Panc1 (cell line): ENCODE measurements around the gene MAGEA2.

Experiments used
- CTCF ChIP-seq: fragments of 450-650 bp; IDR thresholded peaks from 2 replicates; pipeline ENCODE4 v1.5.1; 2017; ENCODE audit warnings: mild to moderate bottlenecking
- POLR2AphosphoS5 ChIP-seq: IDR thresholded peaks from 2 replicates; pipeline ENCODE4 v1.6.1; 2012; ENCODE audit warnings: mild to moderate bottlenecking, low read depth, low read length, moderate library complexity
- REST ChIP-seq, 2 experiments: IDR thresholded peaks; 2 replicates each; pipeline ENCODE4 v1.6.1; 2011 to 2012; ENCODE audit warnings: low read depth in 2 of 2, control low read depth in 1 of 2, low read length in 1 of 2, mild to moderate bottlenecking in 1 of 2, moderate library complexity in 1 of 2; ENCODE audit not compliant: insufficient read depth in 1 of 2
- SIN3A ChIP-seq: IDR thresholded peaks from 2 replicates; pipeline ENCODE4 v1.6.1; 2012; ENCODE audit warnings: low read depth, mild to moderate bottlenecking, low read length, moderate library complexity, borderline replicate concordance; ENCODE audit not compliant: insufficient read depth
- TCF7L2 ChIP-seq: IDR thresholded peaks from 2 replicates; pipeline ENCODE4 v1.6.1; 2011; ENCODE audit warnings: mild to moderate bottlenecking, low read depth, low read length, inconsistent platforms

GRCh38 chrX:152735101-152735500, 18.5 kb downstream of the MAGEA2 start:
- no peak for TF ChIP-seq POLR2AphosphoS5
- TF ChIP-seq CTCF: no peak
- no peak for TF ChIP-seq REST (IDR thresholded peaks at IDR 0.05; ENCODE audit: insufficient read depth in 1 of 2, low read depth in 2 of 2, low read length in 1 of 2)
- TF ChIP-seq TCF7L2: no peak
- no peak for TF ChIP-seq SIN3A
